Suppressor macrophage treated with lipopolysaccharide for 4 hours (primary cell): ENCODE measurements around the gene TTYH3.
"Not testable (repeated sequence)": the region's sequence is repeated elsewhere in the genome, so short reads cannot be mapped to it uniquely, and the experiment has no call there.

Experiments
- DNase-seq: peaks from one replicate; pipeline ENCODE4 v3.0.0-alpha.2; 2020

TTYH3 gene

DNA sequence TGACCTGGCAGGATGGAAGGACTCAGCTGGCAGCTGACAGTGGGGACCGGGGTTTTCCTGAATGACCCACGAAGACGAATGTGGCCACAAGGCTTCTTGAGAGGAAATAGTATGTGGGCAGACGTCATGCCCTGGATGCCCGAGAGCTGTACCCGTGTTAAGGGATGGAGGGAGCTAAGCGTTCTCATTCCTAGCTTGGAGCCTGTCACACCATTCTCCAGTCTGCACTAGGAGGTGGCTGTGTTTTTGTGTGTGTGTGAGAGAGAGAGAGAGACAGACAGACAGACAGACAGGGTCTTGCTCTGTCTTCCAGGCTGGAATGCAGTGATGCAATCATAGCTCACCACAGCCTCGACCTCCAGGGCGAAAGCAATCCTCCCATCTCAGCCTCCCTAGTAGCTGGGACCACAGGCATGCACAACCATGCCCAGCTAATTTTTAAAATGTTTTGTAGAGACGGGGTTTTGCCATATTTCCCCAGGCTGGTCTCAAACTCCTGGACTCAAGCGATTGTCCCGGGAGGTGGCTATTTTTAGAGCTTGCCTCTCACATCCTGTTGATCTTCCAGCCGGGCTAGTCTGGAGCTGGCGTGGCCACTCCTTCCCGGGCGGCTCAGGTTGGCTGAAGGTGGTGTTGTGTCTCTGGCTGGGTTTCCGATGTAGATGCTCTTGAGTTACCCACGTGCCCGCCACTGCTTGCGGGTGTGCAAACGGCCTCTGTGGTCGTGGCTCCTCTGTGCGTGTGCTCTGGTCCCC lies 58.3 kb downstream of the TTYH3 start:
- peak; percentile 79 for DNase-seq

DNA sequence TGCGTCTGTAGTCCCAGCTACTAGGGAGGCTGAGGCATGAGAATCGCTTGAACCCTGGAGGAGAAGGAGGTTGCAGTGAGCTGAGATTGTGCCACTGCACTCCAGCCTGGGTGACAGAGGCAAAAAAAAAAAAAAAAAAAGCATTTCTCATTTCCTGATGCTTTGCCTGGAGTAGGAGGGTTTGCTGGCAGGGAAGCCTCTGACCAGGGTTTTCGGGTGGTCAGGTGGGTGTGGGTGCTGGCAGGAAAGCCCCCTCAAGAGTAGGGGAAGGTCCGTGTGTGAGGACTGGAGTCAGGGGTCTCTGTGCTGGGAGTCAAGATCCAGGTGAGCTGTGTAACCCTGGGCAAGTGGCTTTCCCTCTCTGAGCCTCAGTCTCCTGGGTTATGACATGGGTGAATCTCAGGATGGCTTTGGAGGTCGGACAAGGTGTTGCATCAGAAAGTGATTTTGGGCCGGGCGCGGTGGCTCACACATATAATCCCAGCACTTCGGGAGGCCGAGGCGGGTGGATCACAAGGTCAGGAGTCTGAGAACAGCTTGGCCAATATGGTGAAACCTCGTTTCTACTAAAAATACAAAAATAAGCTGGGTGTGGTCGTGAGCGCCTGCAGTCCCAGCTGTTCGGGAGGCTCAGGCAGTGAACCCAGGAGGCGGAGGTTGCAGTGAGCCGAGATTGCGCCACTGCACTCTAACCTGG lies 59.4 kb downstream of the TTYH3 start:
- peak; percentile 41 for DNase-seq

- DNase-seq, result not testable (repeated sequence)
These were observed 60.2 kb downstream of the TTYH3 start for GRCh38 chr7:2691932-2692439.

DNA sequence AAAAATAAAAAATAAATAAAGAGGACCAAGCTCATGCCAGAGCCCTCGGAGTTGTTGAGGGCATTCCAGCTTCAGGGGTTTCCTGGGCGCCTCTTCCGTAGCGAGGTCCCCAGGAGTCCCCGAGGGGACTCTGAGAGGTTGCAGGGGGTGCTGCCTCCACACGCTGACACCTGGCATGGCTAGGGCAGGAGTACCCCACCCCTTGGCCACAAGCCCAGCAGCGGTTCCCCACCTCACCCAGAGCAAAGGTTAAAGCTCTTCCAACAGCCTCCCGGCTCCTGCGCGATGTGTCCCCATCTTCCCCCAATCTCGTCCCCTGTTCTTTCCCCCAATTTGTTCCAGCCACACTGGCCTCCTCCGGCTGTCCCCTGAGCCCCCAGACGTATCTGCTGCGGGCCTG lies 60.8 kb downstream of the TTYH3 start:
- no peak for DNase-seq

- DNase-seq, result peak; percentile 90
These were observed 61.8 kb downstream of the TTYH3 start for GRCh38 chr7:2693420-2694121.

DNA sequence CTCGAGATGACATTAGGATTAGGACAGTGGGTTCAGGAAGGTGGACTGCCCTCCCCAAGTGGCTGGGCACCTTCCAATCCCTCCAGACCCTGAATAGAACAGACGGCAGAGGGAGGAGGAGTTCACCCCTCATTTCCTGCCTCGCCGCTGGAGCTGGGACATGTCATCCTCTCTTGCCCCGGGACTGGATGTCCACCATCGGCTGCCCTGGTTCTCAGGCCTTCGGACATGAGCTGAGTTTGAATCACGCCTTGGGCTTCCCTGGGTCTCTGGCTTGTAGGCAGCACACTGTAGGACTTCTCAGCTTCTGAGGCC lies 62.3 kb downstream of the TTYH3 start:
- not testable (repeated sequence) for DNase-seq

DNA sequence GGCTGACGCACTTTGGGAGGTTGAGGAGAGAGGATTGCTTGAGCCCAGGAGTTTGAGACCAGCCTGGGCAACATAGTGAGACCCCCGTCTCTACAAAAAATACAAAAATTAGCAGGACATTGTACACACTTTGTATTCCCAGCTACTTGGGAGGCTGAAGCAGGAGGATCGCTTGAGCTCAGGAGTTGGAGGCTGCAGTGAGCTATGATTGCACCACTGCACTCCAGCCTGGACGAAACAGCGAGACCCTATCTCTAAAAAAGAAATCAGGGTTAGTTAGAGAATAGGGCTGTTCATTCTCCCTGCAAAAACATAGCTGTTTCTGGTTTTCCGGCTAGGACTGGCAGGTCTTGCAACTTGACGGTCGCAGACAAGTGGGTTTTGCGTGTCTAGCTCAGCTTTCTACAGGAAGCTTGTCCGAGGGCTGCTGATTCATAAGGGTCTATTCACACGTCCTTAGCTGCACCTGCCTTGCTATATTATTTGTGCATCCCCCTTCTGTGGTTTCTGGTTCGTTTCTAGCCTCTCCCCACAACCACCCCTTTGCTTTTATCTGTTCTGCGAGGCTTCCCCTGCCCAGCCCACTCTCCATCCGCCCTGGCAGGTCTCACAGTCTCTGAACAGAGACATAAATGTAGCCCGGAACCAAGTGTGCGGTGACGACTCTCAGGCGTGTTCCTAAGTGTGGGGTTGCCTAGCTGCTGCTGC lies 66.9 kb downstream of the TTYH3 start:
- DNase-seq, result no peak

GRCh38 chr7:2699289-2699620 lies 67.5 kb downstream of the TTYH3 start:
- no peak for DNase-seq

GRCh38 chr7:2700141-2700850 lies 68.5 kb downstream of the TTYH3 start:
- no peak for DNase-seq

- DNase-seq, result no peak
These were observed 69.6 kb downstream of the TTYH3 start for GRCh38 chr7:2701424-2701823.

GRCh38 chr7:2701832-2702593 lies 70.2 kb downstream of the TTYH3 start:
- DNase-seq, result no peak

GRCh38 chr7:2702594-2702957 lies 70.8 kb downstream of the TTYH3 start:
- DNase-seq, result no peak

GRCh38 chr7:2705371-2706096 lies 73.7 kb downstream of the TTYH3 start:
- DNase-seq, result no peak

DNA sequence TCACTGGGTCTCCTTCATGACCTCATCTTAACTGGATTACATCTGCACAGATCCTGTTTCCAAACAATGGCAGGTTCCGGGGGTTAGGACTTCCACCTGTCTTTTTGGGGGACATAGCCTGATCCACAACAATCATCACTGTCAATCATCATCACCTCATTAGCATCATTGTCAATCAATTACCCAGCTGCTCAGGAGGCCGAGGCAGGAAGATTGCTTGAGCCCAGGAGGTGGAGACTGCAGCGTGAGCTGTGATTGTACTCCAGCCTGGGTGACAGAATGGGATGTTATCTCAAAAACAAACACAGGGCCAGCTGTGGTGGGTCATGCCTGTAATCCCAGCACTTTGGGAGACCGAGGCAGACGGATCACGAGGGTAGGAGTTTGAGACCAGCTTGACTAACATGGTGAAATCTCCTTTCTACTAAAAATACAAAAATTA lies 74.9 kb downstream of the TTYH3 start:
- DNase-seq, result no peak

DNA sequence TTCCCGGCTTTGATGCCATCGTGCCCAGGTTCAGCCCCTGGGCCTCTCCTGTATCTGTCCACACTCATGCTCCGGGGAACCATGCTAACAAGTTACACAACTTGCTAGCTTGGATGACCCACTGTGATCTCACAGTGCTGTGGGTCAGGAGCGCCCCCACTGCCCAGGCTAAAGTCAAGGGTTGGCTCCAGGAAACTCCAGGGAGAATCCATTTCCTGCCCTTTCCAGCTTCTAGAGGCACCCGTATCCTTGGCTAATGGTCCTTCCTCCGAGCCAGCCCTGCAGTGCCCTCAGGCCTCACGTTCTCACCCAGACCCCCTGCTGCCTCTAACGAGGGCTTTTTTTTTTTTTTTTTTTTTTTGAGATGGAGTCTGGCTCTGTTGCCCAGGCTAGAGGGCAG lies 75.7 kb downstream of the TTYH3 start:
- DNase-seq, result no peak

DNA sequence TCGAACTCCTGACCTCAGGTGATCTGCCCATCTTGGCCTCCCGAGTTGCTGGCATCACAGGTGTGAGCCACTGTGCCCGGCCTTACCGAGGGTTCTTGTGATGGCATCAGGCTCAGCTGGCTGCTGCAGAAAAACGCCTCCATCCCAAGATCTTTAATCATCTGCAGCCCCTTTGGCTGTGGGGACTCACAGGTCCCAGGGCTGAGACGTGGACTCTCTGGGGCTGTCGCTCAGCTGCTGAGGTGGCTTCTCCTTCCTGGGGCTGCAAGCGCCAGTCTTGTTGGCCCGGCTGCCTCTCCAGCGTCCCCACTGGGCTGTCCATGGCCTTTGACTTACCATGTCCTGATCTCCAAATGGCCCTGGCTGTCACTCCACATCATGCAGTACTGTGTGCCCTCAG lies 76.3 kb downstream of the TTYH3 start:
- DNase-seq, result no peak

GRCh38 chr7:2708547-2709310 lies 76.9 kb downstream of the TTYH3 start:
- DNase-seq, result no peak

GRCh38 chr7:2709553-2710285 lies 77.9 kb downstream of the TTYH3 start:
- DNase-seq, result peak; percentile 75

DNA sequence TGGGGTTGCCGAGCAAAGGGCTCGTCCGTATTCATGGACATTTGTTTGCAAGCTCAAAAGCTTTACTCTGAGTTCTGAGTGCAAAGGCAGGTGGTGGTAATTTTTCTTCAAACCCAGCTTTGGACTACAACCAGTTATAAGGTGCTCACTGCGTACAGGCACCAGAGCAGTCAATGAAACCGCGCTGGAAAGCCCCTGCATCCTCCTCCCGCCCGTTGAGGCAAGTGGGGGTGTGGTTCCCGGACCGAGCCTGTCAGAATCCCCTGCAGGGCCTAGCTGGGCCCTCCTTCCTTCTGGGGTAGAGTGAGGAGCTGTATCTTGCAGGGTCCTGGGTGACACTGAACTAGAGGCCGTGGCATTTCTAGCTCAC lies 78.5 kb downstream of the TTYH3 start:
- DNase-seq, result no peak
